Measurements from ENCODE around the gene MICU1. TPM values are rescaled to one million over a fixed set of nuclear protein-coding genes. Genes with fewer than 3 reads are reported as not detected.

The MICU1 gene
- total and polyA plus RNA-seq, 10 of the 15 experiments (the other 5 are each of a cell fraction or from before 2014, with no cell fraction given) = 18.2 to 36.4 (median 22.2) TPM

DNA sequence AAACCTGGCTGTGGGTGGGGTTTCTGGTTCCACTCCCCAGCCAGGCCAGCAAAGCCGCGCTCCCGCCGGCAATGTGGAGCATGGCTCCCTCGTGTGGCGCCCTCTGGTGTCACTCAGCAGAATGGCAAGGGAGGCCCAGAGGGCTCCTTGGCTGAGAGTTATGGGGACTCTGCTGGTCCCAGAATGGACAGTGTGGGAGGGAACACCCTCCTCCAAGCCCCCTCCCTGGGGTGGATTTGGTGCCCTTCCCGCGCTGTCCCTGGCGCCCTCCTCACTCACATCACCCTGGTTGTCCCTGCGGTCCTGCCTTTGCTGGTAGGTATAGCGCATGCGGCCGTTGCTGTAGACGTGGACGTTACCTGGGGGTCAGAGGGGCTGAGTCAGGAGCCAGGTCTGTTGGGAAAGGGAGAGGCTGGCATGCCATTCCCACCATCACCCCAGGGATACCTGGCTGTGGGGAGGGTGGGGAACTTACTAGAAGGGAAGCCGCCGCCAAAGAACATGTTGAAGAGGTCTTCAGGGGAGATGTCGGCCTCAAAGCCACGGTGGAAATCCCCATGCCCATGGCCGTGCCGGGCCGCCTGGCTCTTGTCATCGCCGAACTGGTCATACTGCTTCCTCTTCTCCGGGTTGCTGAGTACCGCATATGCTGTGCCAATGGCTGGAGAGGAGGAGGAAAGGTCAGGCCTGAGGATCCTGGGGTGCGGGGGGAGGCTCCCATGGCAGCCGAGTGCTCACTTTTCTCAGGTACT lies 285.2 kb downstream of the MICU1 start (continued):
- TF ChIP-seq, protein P1, sequence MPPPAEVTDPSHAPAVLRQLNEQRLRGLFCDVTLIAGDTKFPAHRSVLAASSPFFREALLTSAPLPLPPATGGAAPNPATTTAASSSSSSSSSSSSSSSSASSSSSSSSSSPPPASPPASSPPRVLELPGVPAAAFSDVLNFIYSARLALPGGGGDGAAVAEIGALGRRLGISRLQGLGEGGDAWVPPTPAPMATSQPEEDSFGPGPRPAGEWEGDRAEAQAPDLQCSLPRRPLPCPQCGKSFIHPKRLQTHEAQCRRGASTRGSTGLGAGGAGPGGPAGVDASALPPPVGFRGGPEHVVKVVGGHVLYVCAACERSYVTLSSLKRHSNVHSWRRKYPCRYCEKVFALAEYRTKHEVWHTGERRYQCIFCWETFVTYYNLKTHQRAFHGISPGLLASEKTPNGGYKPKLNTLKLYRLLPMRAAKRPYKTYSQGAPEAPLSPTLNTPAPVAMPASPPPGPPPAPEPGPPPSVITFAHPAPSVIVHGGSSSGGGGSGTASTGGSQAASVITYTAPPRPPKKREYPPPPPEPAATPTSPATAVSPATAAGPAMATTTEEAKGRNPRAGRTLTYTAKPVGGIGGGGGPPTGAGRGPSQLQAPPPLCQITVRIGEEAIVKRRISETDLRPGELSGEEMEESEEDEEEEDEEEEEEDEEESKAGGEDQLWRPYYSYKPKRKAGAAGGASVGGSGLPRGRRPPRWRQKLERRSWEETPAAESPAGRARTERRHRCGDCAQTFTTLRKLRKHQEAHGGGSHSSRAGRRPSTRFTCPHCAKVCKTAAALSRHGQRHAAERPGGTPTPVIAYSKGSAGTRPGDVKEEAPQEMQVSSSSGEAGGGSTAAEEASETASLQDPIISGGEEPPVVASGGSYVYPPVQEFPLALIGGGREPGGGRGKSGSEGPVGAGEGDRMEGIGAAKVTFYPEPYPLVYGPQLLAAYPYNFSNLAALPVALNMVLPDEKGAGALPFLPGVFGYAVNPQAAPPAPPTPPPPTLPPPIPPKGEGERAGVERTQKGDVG (CRISPR knock-in tag; IDR thresholded peaks at IDR 0.05) = no peak
- TF ChIP-seq ZNF384 (IDR thresholded peaks at IDR 0.05; ENCODE audit: borderline replicate concordance, low read depth, low read length) = no peak
- TF ChIP-seq ZNF622 (IDR thresholded peaks at IDR 0.05) = no peak
- TF ChIP-seq HCFC1 (IDR thresholded peaks at IDR 0.05; ENCODE audit: low read length) = no peak
- TF ChIP-seq YY1 (IDR thresholded peaks at IDR 0.05; ENCODE audit: low read depth, low read length) = peak; percentile 92
- no peak for TF ChIP-seq MEF2A (IDR thresholded peaks at IDR 0.05; ENCODE audit: insufficient read depth, low read depth, low read length)
- TF ChIP-seq, protein P2, sequence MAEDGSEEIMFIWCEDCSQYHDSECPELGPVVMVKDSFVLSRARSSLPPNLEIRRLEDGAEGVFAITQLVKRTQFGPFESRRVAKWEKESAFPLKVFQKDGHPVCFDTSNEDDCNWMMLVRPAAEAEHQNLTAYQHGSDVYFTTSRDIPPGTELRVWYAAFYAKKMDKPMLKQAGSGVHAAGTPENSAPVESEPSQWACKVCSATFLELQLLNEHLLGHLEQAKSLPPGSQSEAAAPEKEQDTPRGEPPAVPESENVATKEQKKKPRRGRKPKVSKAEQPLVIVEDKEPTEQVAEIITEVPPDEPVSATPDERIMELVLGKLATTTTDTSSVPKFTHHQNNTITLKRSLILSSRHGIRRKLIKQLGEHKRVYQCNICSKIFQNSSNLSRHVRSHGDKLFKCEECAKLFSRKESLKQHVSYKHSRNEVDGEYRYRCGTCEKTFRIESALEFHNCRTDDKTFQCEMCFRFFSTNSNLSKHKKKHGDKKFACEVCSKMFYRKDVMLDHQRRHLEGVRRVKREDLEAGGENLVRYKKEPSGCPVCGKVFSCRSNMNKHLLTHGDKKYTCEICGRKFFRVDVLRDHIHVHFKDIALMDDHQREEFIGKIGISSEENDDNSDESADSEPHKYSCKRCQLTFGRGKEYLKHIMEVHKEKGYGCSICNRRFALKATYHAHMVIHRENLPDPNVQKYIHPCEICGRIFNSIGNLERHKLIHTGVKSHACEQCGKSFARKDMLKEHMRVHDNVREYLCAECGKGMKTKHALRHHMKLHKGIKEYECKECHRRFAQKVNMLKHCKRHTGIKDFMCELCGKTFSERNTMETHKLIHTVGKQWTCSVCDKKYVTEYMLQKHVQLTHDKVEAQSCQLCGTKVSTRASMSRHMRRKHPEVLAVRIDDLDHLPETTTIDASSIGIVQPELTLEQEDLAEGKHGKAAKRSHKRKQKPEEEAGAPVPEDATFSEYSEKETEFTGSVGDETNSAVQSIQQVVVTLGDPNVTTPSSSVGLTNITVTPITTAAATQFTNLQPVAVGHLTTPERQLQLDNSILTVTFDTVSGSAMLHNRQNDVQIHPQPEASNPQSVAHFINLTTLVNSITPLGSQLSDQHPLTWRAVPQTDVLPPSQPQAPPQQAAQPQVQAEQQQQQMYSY (CRISPR knock-in tag; IDR thresholded peaks at IDR 0.05) = no peak
- TF ChIP-seq, protein P3, sequence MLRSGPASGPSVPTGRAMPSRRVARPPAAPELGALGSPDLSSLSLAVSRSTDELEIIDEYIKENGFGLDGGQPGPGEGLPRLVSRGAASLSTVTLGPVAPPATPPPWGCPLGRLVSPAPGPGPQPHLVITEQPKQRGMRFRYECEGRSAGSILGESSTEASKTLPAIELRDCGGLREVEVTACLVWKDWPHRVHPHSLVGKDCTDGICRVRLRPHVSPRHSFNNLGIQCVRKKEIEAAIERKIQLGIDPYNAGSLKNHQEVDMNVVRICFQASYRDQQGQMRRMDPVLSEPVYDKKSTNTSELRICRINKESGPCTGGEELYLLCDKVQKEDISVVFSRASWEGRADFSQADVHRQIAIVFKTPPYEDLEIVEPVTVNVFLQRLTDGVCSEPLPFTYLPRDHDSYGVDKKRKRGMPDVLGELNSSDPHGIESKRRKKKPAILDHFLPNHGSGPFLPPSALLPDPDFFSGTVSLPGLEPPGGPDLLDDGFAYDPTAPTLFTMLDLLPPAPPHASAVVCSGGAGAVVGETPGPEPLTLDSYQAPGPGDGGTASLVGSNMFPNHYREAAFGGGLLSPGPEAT (IDR thresholded peaks at IDR 0.05; ENCODE audit: low read depth) = no peak
- no peak for TF ChIP-seq NR2C2 (IDR thresholded peaks at IDR 0.05; ENCODE audit: borderline replicate concordance, control insufficient read depth, insufficient read length, low read depth)
- TF ChIP-seq STAT1 (conservative IDR thresholded peaks at IDR 0.05) = 0 out of 2 replicates have a peak, but pooled peaks have one; percentile 50
- TF ChIP-seq, protein P4, sequence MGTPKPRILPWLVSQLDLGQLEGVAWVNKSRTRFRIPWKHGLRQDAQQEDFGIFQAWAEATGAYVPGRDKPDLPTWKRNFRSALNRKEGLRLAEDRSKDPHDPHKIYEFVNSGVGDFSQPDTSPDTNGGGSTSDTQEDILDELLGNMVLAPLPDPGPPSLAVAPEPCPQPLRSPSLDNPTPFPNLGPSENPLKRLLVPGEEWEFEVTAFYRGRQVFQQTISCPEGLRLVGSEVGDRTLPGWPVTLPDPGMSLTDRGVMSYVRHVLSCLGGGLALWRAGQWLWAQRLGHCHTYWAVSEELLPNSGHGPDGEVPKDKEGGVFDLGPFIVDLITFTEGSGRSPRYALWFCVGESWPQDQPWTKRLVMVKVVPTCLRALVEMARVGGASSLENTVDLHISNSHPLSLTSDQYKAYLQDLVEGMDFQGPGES (IDR thresholded peaks at IDR 0.05) = no peak
- 0 out of 2 replicates have a peak, but pooled peaks have one; percentile 18 for TF ChIP-seq IKZF1 (conservative IDR thresholded peaks at IDR 0.05)
- 0 out of 2 replicates have a peak, but pooled peaks have one; percentile 17 for TF ChIP-seq POLR2A (IDR thresholded peaks at IDR 0.05; ENCODE audit: low read depth, low read length)
- TF ChIP-seq, protein P5, sequence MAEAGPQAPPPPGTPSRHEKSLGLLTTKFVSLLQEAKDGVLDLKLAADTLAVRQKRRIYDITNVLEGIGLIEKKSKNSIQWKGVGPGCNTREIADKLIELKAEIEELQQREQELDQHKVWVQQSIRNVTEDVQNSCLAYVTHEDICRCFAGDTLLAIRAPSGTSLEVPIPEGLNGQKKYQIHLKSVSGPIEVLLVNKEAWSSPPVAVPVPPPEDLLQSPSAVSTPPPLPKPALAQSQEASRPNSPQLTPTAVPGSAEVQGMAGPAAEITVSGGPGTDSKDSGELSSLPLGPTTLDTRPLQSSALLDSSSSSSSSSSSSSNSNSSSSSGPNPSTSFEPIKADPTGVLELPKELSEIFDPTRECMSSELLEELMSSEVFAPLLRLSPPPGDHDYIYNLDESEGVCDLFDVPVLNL (IDR thresholded peaks at IDR 0.05; ENCODE audit: low read depth, low read length) = 0 out of 2 replicates have a peak, but pooled peaks have one; percentile 19
- no peak for TF ChIP-seq JUNB (IDR thresholded peaks at IDR 0.05)
- TF ChIP-seq, protein P6, sequence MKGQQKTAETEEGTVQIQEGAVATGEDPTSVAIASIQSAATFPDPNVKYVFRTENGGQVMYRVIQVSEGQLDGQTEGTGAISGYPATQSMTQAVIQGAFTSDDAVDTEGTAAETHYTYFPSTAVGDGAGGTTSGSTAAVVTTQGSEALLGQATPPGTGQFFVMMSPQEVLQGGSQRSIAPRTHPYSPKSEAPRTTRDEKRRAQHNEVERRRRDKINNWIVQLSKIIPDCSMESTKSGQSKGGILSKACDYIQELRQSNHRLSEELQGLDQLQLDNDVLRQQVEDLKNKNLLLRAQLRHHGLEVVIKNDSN (IDR thresholded peaks at IDR 0.05; ENCODE audit: borderline replicate concordance, extremely low read length, insufficient read depth, low read depth, low read length) = no peak
- no peak for TF ChIP-seq MEF2B (IDR thresholded peaks at IDR 0.05; ENCODE audit: partially characterized antibody, poor library complexity, severe bottlenecking)

Data from GM12878 (cell line).